ENCODE measurements around the gene KATNAL1.

The KATNAL1 gene

DNA sequence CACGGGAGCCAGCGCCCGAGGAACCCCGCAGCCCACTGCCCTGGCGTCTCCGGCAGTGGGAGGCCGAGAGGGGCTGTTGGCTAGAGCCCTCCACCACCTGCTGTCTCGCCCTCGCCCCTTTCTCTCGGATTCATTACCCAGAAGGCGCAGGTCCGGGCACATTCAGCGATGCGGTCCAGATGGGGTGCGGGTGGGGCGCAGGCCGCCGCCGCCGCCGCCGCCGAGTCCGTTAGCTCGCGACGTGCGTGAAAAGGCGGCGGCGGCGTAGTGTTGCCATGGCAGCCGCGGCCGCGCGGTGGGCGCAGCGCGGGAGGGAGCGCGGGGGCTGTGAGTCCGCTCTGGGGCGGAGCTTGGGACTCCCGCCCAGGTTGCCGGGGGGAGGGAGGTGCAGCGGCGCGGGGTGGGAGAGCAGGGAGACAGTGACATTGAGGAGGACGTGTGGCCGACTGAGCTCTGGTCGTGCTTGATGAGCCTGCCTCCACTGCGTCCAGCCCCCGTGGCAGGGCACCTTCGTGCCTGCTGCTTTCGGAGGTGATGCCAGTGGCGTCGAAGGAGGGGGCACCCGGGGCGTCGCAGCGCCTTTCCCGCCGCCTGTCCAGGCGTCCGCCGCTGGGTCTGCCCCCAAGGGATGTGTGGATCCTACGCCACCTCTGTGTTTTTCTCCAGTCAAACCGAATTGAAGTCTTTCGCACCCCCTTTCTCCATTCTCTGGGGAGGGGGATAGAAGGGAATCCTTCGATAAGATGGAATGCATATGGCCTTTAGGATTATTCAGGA, at the start of gene KATNAL1:
Gene KATNAL1, minus strand, starts transcription at position 358 of the 777 bp plus-strand sequence. CDS start 23,774 bp downstream, outside the sequence.
- peak; percentile 75 for DNase-seq

DNA sequence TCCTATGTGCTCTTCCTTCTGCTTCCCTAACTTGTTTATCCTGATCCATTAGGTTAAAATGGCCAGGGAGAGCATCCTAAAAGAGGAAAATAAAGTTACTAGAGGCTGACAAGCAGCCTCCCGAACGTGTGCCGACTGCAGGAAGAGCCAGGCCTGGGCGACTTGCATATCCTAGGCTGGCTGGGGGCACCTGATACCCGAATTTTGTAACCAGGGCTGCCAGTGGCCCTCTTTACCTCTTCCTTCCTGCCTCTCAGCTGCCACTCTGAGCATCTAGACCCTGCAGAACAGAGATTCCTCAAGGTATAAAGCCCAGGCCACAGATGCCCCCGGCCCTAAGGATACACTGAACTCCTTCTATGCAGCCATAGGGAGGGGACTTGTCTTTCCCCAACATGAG, 48.5 kb upstream of the KATNAL1 start:
- no peak for DNase-seq

- peak; percentile 61 for DNase-seq
Observed at GRCh38 chr13:30355384-30355699, 48.0 kb upstream of the KATNAL1 start.

DNA sequence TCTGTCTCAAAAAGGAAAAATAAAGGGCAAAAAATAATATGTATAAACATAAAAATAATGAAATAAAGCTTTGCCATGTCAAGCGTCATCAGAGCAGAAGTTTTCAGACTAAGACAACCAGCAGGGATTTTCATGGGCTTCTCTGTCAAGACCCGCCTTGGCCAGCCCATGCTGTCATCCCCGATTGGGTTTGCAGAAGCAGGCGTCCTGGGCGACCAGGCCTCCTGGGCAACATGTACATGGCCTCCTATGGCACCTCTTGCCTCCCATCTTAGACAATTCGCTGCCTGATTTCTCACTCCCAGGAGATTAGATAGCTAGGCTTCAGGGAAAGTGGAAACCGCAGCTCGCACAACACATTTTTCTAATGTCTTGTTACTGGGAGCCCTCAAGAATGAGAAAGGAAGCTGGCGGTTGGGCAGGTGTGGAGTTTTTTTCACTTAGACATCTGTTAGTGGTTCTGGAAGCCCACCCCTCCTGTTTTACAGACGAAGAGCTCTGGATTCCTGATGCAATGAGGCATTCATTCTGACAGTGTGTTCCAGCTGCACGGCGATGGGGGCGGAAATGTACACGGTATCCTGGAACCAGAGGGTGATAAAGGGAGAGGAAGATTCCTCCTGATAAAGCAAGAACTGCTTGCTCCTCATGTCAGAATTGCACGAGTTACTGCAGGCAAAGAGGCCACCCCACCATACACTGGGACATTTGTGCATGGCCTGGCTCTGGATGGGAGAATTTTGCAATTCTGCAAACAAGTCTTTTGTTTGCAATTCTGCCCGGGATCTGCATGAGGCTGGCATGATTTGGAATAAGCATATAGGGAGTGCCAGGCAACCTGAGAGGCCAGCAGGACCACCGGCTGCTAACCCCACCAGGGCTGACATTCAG, 47.4 kb upstream of the KATNAL1 start:
- no peak for DNase-seq

GRCh38 chr13:30353471-30354215, 46.3 kb upstream of the KATNAL1 start:
- no peak for DNase-seq

DNA sequence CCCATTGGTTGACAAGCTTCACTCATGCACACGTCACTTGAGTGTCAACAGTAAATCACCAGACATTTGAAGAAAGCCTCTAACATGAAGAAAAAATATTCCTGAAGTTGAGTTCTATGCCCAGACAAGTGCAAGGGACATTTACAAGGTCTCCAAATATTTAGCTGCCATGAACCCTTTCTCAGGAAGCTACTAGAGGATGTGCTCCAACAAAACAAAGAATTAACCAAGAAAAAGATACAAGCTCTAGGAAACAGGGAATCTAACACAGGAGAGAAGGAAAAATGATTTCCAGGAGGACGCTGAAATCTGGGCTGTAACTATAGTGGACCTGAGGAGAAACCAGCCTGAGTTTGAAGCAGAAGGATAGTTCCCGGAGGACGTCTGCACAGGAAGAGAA, 45.7 kb upstream of the KATNAL1 start:
- DNase-seq, result no peak

DNA sequence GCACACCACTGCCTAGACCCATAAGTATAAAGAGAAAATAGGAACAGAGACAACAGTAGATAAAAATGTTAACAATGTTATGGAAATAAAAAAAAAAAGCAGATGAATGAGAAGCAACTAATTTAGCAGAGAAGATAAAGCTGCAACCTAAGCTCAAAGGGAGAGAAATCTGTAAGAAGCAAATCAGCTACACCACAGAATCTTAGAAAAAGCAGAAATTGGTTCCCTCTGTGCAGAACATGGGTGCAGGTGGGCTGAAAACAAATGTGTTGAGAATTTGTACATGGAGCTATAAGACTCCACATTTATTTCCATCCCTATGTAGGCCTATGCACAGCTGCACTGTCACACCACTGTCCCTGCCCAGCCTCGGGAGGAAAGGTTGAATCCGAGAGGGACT, 44.8 kb upstream of the KATNAL1 start:
- DNase-seq, result no peak

- DNase-seq, result no peak
Observed at GRCh38 chr13:30346789-30347167, 39.4 kb upstream of the KATNAL1 start.

- DNase-seq, result peak; percentile 71
Observed at GRCh38 chr13:30346153-30346788, 38.9 kb upstream of the KATNAL1 start.

GRCh38 chr13:30345426-30346100, 38.2 kb upstream of the KATNAL1 start:
- DNase-seq, result no peak

DNA sequence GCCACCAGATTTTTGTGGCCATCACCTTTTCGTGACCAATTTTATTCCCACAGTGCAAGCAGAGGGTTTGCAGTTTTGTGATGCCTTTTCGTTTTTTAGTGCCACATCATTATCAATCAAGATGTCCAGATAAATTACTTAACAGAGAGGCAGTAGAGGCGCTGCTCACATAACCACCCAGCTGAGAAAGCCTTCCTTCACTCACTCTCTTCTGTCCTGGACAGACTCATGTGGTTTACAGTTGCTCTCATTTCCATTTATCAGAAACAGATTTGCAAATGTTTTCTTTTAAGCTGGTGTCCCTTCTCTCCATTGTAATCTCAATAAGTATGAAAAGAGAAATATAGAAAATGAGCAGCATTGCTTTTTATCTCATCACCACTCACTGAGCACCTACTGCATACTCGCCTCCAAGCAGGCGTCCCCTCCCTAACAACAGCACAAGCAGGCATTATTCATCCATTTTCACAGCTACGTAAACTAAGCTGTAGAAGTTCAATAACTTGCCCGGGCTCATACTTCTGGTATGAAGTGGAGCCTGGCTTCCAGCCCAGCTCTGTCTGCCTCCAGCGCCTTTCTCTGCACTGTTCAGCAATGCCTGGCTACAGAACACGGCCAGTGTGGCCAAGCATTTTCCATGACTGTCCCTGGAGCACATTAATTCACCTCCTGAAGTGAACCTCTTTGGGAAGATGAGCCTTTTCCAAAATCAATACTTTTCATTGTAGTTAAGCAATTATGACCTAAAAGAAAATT, 34.6 kb upstream of the KATNAL1 start:
- no peak for DNase-seq

- no peak for DNase-seq
Observed at GRCh38 chr13:30340331-30341250, 33.2 kb upstream of the KATNAL1 start.

DNA sequence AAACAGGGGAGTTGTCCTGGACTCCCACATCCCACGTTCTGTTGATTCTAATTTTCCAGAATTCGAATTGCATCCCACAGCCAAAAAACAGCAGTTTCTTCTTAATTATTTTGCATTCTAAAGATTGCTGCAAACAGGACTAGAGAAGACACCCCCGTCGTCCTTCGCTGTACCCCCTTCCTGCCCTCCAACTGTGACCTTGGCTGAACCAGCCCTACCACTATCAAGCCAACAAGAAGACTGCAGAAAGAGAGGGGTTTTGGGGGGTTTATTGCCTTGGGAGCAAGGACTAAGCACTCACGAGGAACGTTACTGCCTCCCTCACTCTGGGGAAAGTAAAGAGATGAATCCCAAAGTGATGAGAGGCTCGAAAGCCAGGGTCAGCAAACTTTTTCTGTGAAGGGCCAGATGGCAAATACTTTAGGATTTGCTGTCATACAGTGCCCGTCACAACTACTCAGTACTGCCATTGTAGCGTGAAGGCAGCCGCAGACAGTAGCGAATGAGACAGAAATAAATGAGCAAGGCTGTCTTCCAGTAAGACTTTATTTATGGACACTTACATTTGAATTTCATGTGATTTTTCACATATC, 32.5 kb upstream of the KATNAL1 start:
- no peak for DNase-seq

GRCh38 chr13:30338952-30339351, 31.6 kb upstream of the KATNAL1 start:
- DNase-seq, result no peak

GRCh38 chr13:30338331-30338851, 31.0 kb upstream of the KATNAL1 start:
- no peak for DNase-seq

DNA sequence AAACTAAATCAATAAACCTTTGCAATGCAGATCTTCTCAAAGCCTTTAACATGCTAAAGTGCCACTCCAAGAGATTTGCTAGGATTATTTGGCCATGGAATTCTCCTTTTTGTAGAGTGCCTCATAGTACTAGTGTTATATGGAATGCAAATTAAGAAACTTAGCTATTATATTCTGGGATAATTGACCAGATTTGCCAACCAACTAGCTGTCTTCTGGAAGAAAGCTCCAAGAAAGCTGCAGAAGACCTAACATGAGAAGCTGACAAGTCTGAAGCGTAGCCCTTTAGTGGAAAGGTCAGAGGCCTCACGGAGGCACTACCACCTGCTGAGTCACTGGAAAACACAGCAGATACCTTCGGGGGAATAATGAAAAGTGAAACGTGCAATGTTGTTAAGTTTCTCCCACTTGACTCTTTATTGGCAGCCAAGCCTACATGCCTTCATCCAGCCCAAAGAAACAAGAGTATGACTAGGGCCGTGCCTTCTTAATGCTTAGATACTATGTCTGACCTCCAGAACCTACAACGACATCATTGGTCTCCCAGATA, 29.8 kb upstream of the KATNAL1 start:
- DNase-seq, result no peak

- no peak for DNase-seq
Observed at GRCh38 chr13:30334663-30335386, 27.5 kb upstream of the KATNAL1 start.

- no peak for DNase-seq
Observed at GRCh38 chr13:30333616-30334015, 26.3 kb upstream of the KATNAL1 start.
